Cardiac muscle cell (in vitro differentiated cells and primary cell): ENCODE results near the gene ARRDC2. TPM values are rescaled to one million over a fixed set of nuclear protein-coding genes. Genes with fewer than 3 reads are reported as not detected.
"Not testable (repeated sequence)": the region's sequence is repeated elsewhere in the genome, so short reads cannot be mapped to it uniquely, and the experiment has no call there.

Source experiments
- DNase-seq, 2 donors: peaks; one replicate each; pipeline versions ENCODE4 v3.0.0 to v3.0.0-alpha.2; 2010 to 2017; ENCODE audit warnings: low read depth in 1 of 2, low spot score in 1 of 2
- H3K27ac ChIP-seq: fragments of 200-600 bp; sonication (generic); 2 replicates; pipeline ENCODE4 v1.5.1; 2016
- H3K27me3 ChIP-seq: fragments of 200-600 bp; sonication (generic); 2 replicates; pipeline ENCODE4 v1.6.0; 2016; ENCODE audit warnings: control low read depth
- H3K36me3 ChIP-seq: fragments of 200-600 bp; sonication (generic); 2 replicates; pipeline ENCODE4 v1.5.1; 2016; ENCODE audit warnings: control low read depth
- H3K4me1 ChIP-seq: fragments of 200-600 bp; sonication (generic); 2 replicates; pipeline ENCODE4 v1.8.1; 2017; ENCODE audit warnings: low read depth, mild to moderate bottlenecking, mixed run types
- H3K4me3 ChIP-seq: fragments of 200-600 bp; sonication (generic); 2 replicates; pipeline ENCODE4 v1.5.1; 2016; ENCODE audit warnings: mild to moderate bottlenecking
- H3K9me3 ChIP-seq: fragments of 200-600 bp; sonication (generic); 2 replicates; pipeline ENCODE4 v1.5.1; 2017; ENCODE audit warnings: low read depth, mild to moderate bottlenecking, control low read depth
- CTCF ChIP-seq: IDR thresholded peaks from 2 replicates; pipeline ENCODE4 v1.5.1; 2012; ENCODE audit warnings: low read depth, mild to moderate bottlenecking, low read length
- polyA plus RNA-seq: library from polyadenylated mRNA; unstranded; fragments of >200 nt; fragmentation: Nextera tagmentation; extraction: Ambion mirVana; gene quantifications from 2 replicates; pipeline ENCODE4 v1.2.1, GENCODE V29; 2016
- total RNA-seq: library from RNA; depleted of rRNA; stranded (reverse); fragments of >200 nt; gene quantifications from 2 replicates; pipeline ENCODE4 v1.2.3, GENCODE V29; 2016

The ARRDC2 gene
- total and polyA plus RNA-seq, 2 experiments from 2014 or later = 6.8 to 16.1 TPM

GRCh38 chr19:18000915-18001776 is 6.8 kb upstream of the ARRDC2 start:
- DNase-seq = peak; percentile 53 to 85
- Histone ChIP-seq H3K4me1 (no peaks in the 10 kb centered on the region), H3K27ac (no peak overlapping the region), H3K36me3 (no peaks in the 10 kb centered on the region), H3K27me3 (peaks cover 22% of the 10 kb centered on the region), H3K9me3 (no peaks in the 10 kb centered on the region), H3K4me3 (peak overlapping the region; percentile 45)
- TF ChIP-seq CTCF = no peak

GRCh38 chr19:18001777-18002345 is 6.1 kb upstream of the ARRDC2 start:
- H3K27ac ChIP-seq = no peak overlapping the region
- no peak for DNase-seq
- no peak for TF ChIP-seq CTCF
- peaks cover 22% of the 10 kb centered on the region for H3K27me3 ChIP-seq
- H3K4me1 ChIP-seq = no peaks in the 10 kb centered on the region
- H3K36me3 ChIP-seq = no peaks in the 10 kb centered on the region
- no peaks in the 10 kb centered on the region for H3K9me3 ChIP-seq
- peak overlapping the region; percentile 45 for H3K4me3 ChIP-seq

GRCh38 chr19:18002347-18002850 is 5.6 kb upstream of the ARRDC2 start:
- H3K4me1 ChIP-seq = no peaks in the 10 kb centered on the region
- no peak overlapping the region for H3K27ac ChIP-seq
- TF ChIP-seq CTCF = no peak
- no peaks in the 10 kb centered on the region for H3K36me3 ChIP-seq
- no peaks in the 10 kb centered on the region for H3K9me3 ChIP-seq
- DNase-seq = no peak
- peaks cover 22% of the 10 kb centered on the region for H3K27me3 ChIP-seq
- H3K4me3 ChIP-seq = no peak overlapping the region

GRCh38 chr19:18005750-18006149 is 2.2 kb upstream of the ARRDC2 start:
- H3K4me1 ChIP-seq, H3K9me3 ChIP-seq, DNase-seq, H3K4me3 ChIP-seq, H3K36me3 ChIP-seq, H3K27ac ChIP-seq: not testable (repeated sequence)
- peaks cover 21% of the 10 kb centered on the region for H3K27me3 ChIP-seq

- peak; percentile 94 for TF ChIP-seq CTCF
- peak; percentile 80 to 87 for DNase-seq
- Histone ChIP-seq H3K4me3 (peak overlapping the region; percentile 36), H3K36me3 (no peaks in the 10 kb centered on the region), H3K9me3 (no peaks in the 10 kb centered on the region), H3K4me1 (no peaks in the 10 kb centered on the region), H3K27me3 (peaks cover 7% of the 10 kb centered on the region), H3K27ac (no peak overlapping the region)
Measured at GRCh38 chr19:18007044-18007916, 690 bp upstream of the ARRDC2 start.
